Measurements from ENCODE around the gene RNASE4.

DNA sequence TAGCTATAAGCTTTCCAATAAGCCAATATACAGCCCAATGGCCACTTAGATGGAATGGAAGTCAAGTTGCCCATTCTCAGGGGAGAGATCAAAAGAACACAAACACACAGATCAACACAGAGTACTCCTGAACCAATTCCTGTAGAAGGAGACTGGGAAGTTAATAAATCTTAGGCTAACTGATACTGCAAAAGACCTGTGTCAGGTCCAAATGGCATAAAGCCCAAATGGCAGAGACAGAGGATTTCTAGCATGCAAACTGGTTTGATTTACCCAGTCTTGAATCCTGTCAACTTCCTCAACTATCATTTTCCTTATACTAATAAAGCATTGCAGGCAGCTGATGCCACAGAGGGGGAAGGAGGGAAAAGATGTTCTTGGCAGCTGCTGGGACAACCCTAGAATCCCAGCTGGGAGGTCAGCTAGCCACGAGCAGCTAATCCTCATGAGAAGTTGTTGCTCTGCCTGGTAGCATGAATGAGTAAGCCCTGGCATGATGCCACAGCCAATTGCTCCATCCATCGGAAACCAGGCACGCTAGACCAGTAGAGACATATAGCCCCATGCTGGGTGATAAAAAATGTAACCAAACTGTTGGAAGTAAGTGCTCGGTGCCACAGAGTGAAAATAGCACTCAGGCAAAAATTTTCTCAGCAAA, 30.4 kb downstream of the RNASE4 start:
- no peak for TF ChIP-seq EZH2 (IDR thresholded peaks at IDR 0.05; ENCODE audit: insufficient read depth, low read length)
- TF ChIP-seq, protein P1, sequence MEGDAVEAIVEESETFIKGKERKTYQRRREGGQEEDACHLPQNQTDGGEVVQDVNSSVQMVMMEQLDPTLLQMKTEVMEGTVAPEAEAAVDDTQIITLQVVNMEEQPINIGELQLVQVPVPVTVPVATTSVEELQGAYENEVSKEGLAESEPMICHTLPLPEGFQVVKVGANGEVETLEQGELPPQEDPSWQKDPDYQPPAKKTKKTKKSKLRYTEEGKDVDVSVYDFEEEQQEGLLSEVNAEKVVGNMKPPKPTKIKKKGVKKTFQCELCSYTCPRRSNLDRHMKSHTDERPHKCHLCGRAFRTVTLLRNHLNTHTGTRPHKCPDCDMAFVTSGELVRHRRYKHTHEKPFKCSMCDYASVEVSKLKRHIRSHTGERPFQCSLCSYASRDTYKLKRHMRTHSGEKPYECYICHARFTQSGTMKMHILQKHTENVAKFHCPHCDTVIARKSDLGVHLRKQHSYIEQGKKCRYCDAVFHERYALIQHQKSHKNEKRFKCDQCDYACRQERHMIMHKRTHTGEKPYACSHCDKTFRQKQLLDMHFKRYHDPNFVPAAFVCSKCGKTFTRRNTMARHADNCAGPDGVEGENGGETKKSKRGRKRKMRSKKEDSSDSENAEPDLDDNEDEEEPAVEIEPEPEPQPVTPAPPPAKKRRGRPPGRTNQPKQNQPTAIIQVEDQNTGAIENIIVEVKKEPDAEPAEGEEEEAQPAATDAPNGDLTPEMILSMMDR (IDR thresholded peaks at IDR 0.05; ENCODE audit: insufficient read depth, low read depth, low read length), result no peak

Data from astrocyte (in vitro differentiated cells and primary cell).